WTC11 (cell line): ENCODE results near the gene ABCB4. TPM values are rescaled to one million over a fixed set of nuclear protein-coding genes. Genes with fewer than 3 reads are reported as not detected.
A peak's percentile ranks its signal among the peaks of the same experiment; 100 is the strongest.

Experiments
- ATAC-seq: fragments of 200-7000 bp; cut with Tn5 transposase; 2 replicates; pipeline ENCODE4 v1.10.0; 2021; ENCODE audit warnings: mild to moderate bottlenecking, moderate library complexity
- CTCF ChIA-PET: fragments of 300-600 bp; sonication (Branson Sonifier 250); formaldehyde crosslinking; loops from one replicate; lab custom pipeline; 2021; ENCODE audit warnings: antibody characterized with exemption; lab: Charles Lee
- POLR2A ChIA-PET: fragments of 350-600 bp; sonication (Branson Sonifier 250); formaldehyde crosslinking; loops from one replicate; lab custom pipeline; 2021; ENCODE audit warnings: antibody characterized with exemption; lab: Charles Lee
- DNase-seq: peaks from one replicate; pipeline ENCODE4 v3.0.0; 2021; ENCODE audit warnings: low spot score
- H3K27ac Mint-ChIP-seq: 2 replicates; pipeline ENCODE4 v1.8.0; 2021; ENCODE audit warnings: mixed read lengths
- H3K27me3 Mint-ChIP-seq: 2 replicates; pipeline ENCODE4 v1.8.0; 2021; ENCODE audit warnings: low read depth, mild to moderate bottlenecking, moderate library complexity, mixed read lengths
- H3K36me3 Mint-ChIP-seq: 2 replicates; pipeline ENCODE4 v1.8.0; 2021; ENCODE audit warnings: mixed read lengths
- H3K4me1 Mint-ChIP-seq: 2 replicates; pipeline ENCODE4 v1.8.0; 2022; ENCODE audit warnings: mixed read lengths
- H3K4me3 Mint-ChIP-seq: 2 replicates; pipeline ENCODE4 v1.8.0; 2021; ENCODE audit warnings: mild to moderate bottlenecking, moderate library complexity, mixed read lengths
- H3K9me3 Mint-ChIP-seq: 2 replicates; pipeline ENCODE4 v1.8.0; 2021; ENCODE audit warnings: mixed read lengths
- GABPB1 ChIP-seq: sonication (generic); formaldehyde crosslinking; IDR thresholded peaks from 2 replicates; pipeline ENCODE4 v1.8.1; 2023; ENCODE audit warnings: mild to moderate bottlenecking, missing genetic modification reagents
- NR2C2 ChIP-seq: sonication (generic); formaldehyde crosslinking; IDR thresholded peaks from 2 replicates; pipeline ENCODE4 v1.8.0; 2022; ENCODE audit warnings: mild to moderate bottlenecking, missing genetic modification reagents
- NR3C1 ChIP-seq: sonication (generic); formaldehyde crosslinking; conservative IDR thresholded peaks from 2 replicates; pipeline ENCODE4 v1.8.1; 2023; ENCODE audit warnings: low read depth, mild to moderate bottlenecking, missing genetic modification reagents
- OVOL2 ChIP-seq: fragments of 250-450 bp; sonication (Bioruptor Pico); IDR thresholded peaks from 2 replicates; pipeline ENCODE4 v1.9.0; 2021; ENCODE audit warnings: mild to moderate bottlenecking, borderline replicate concordance
- RORB ChIP-seq: fragments of 250-450 bp; sonication (Bioruptor Pico); IDR thresholded peaks from 2 replicates; pipeline ENCODE4 v1.9.0; 2021; ENCODE audit warnings: mild to moderate bottlenecking
- SMAD4 ChIP-seq: sonication (generic); formaldehyde crosslinking; IDR thresholded peaks from 2 replicates; pipeline ENCODE4 v1.8.0; 2022; ENCODE audit warnings: mild to moderate bottlenecking, missing genetic modification reagents
- ZNF121 ChIP-seq: sonication (generic); formaldehyde crosslinking; IDR thresholded peaks from 2 replicates; pipeline ENCODE4 v1.8.0; 2023; ENCODE audit warnings: missing genetic modification reagents
- ZNF671 ChIP-seq: fragments of 250-450 bp; sonication (Bioruptor Pico); IDR thresholded peaks from 2 replicates; pipeline ENCODE4 v1.8.0; 2021; ENCODE audit warnings: mild to moderate bottlenecking
- total RNA-seq: library from RNA; stranded (reverse); gene quantifications from 3 replicates; pipeline ENCODE4 v1.2.3, GENCODE V29; 2021
- TF ChIP-seq, protein P1 (sequence below): sonication (generic); formaldehyde crosslinking; IDR thresholded peaks from 2 replicates; pipeline ENCODE4 v1.8.0; 2023; ENCODE audit warnings: missing genetic modification reagents, mild to moderate bottlenecking, borderline replicate concordance
- TF ChIP-seq, protein P2 (sequence below): fragments of 200-600 bp; IDR thresholded peaks from 2 replicates; pipeline ENCODE4 v1.8.0; 2022; ENCODE audit warnings: antibody characterized with exemption
- TF ChIP-seq, protein P3 (sequence below): fragments of 250-450 bp; sonication (Bioruptor Pico); IDR thresholded peaks from 2 replicates; pipeline ENCODE4 v1.9.0; 2021; ENCODE audit warnings: mild to moderate bottlenecking
- TF ChIP-seq, protein P4 (sequence below): sonication (generic); formaldehyde crosslinking; conservative IDR thresholded peaks from 2 replicates; pipeline ENCODE4 v1.8.1; 2022; ENCODE audit warnings: mild to moderate bottlenecking, missing genetic modification reagents
- TF ChIP-seq, protein P5 (sequence below): sonication (generic); formaldehyde crosslinking; IDR thresholded peaks from 2 replicates; pipeline ENCODE4 v1.8.1; 2023; ENCODE audit warnings: mild to moderate bottlenecking, missing genetic modification reagents, moderate library complexity

The ABCB4 gene
- total RNA-seq, 1 experiment from 2014 or later, result 1.2 TPM

DNA sequence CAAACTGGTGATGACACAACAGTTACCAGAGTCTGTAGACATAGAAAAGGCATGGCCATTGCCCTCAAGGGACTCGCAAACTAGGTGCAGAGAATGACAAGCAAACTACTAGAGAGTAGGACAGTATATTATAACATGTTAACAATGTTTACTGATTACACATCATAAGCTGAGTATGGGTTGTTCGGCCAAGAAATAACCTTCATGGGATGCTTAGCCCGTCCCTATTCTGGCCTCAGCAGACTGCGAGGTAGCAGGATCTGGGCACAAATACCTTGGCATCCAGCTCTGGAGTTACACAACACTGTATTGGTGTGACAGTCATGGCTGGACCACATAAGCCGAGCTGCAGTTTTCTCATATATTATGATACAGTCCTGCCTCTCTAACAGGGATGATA, 51.4 kb downstream of the ABCB4 start (continued):
- TF ChIP-seq, protein P1, sequence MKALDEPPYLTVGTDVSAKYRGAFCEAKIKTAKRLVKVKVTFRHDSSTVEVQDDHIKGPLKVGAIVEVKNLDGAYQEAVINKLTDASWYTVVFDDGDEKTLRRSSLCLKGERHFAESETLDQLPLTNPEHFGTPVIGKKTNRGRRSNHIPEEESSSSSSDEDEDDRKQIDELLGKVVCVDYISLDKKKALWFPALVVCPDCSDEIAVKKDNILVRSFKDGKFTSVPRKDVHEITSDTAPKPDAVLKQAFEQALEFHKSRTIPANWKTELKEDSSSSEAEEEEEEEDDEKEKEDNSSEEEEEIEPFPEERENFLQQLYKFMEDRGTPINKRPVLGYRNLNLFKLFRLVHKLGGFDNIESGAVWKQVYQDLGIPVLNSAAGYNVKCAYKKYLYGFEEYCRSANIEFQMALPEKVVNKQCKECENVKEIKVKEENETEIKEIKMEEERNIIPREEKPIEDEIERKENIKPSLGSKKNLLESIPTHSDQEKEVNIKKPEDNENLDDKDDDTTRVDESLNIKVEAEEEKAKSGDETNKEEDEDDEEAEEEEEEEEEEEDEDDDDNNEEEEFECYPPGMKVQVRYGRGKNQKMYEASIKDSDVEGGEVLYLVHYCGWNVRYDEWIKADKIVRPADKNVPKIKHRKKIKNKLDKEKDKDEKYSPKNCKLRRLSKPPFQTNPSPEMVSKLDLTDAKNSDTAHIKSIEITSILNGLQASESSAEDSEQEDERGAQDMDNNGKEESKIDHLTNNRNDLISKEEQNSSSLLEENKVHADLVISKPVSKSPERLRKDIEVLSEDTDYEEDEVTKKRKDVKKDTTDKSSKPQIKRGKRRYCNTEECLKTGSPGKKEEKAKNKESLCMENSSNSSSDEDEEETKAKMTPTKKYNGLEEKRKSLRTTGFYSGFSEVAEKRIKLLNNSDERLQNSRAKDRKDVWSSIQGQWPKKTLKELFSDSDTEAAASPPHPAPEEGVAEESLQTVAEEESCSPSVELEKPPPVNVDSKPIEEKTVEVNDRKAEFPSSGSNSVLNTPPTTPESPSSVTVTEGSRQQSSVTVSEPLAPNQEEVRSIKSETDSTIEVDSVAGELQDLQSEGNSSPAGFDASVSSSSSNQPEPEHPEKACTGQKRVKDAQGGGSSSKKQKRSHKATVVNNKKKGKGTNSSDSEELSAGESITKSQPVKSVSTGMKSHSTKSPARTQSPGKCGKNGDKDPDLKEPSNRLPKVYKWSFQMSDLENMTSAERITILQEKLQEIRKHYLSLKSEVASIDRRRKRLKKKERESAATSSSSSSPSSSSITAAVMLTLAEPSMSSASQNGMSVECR, result no peak

DNA sequence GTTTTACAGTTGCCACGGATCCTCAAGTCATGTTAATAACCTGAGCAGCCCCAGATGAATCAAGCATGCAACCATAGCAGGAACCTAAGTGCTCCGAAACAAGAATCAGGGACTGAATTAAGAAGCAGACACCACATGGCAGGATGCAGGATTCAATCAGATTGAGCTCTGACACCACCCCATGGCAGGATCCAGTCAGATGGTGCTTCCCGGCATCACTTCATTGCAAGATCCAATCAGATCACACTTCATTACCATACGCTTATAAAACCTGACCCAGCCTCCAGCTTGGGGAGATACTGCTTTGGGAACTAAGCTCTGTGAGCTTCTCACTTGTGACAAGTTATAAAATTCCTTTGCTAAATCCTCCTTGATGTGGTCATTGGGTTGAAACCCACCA, 55.3 kb downstream of the ABCB4 start:
- CTCF ChIA-PET, result interaction anchor here (0.6 kb wide), 1 partner anchor 181 kb away, joined by 3 read pairs; no protein-coding TSS in a partner anchor

DNA sequence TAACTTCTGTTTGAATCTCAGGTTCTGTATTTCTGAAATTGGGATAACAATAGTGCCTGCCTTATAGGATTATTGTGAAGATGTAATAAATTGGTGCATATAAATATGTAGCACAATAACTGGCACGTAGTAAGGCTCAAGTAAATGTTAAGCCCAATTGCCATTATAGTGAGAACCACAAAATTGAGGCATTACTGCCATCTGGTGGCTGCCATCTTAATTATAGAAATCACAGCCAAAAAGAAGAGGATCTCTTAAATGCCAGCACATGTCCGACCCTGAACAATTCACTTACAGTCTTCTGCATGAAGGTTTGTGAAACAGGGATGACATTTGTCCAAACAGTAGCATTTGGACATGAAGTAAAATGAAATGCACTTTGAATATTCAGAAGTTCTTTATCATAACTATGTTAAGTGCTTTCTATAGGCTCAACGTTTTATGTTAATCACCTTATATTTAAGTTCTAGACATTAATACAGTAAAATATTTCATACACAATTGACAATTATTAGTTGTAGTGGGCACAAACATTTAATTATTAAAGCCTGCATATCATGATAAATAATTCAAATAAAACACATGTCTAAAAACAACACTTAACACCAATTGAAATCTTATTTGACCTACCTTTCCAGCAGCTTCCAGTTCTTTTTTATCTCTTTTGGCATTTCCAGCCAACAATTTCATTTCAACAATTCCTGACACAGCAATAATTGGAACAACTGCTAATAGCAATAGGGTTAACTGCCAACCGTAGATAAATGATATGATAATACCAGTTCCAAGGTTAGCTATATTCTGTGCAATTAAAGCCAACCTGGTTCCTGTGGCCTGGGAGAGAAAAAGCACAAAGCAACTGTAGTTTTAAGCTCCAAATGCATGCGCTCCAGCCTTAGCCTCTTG, 58.5 kb downstream of the ABCB4 start:
- Mint-ChIP-seq H3K27ac (no peak overlapping the region), H3K4me1 (peaks cover 7% of the 10 kb centered on the region), H3K9me3 (peaks cover 6% of the 10 kb centered on the region; the same call in 1 of the 2 replicates), H3K36me3 (no peaks in the 10 kb centered on the region), H3K27me3 (no peaks in the 10 kb centered on the region), H3K4me3 (no peak overlapping the region)
- ATAC-seq (peak; percentile 70), DNase-seq (peak; percentile 62)
- ChIA-PET POLR2A (no interaction called here), CTCF (interaction anchor here (0.7 to 1.7 kb wide), 11 partner anchors 17 to 232 kb away, joined by 3 to 11 read pairs (median 4); no protein-coding TSS in a partner anchor)
- TF ChIP-seq ZNF121 (CRISPR knock-in tag), result no peak
- TF ChIP-seq, protein P2, sequence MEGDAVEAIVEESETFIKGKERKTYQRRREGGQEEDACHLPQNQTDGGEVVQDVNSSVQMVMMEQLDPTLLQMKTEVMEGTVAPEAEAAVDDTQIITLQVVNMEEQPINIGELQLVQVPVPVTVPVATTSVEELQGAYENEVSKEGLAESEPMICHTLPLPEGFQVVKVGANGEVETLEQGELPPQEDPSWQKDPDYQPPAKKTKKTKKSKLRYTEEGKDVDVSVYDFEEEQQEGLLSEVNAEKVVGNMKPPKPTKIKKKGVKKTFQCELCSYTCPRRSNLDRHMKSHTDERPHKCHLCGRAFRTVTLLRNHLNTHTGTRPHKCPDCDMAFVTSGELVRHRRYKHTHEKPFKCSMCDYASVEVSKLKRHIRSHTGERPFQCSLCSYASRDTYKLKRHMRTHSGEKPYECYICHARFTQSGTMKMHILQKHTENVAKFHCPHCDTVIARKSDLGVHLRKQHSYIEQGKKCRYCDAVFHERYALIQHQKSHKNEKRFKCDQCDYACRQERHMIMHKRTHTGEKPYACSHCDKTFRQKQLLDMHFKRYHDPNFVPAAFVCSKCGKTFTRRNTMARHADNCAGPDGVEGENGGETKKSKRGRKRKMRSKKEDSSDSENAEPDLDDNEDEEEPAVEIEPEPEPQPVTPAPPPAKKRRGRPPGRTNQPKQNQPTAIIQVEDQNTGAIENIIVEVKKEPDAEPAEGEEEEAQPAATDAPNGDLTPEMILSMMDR, result peak; percentile 47

More for the DNA sequence above, 55.3 kb downstream of the ABCB4 start:
- TF ChIP-seq, protein P3, sequence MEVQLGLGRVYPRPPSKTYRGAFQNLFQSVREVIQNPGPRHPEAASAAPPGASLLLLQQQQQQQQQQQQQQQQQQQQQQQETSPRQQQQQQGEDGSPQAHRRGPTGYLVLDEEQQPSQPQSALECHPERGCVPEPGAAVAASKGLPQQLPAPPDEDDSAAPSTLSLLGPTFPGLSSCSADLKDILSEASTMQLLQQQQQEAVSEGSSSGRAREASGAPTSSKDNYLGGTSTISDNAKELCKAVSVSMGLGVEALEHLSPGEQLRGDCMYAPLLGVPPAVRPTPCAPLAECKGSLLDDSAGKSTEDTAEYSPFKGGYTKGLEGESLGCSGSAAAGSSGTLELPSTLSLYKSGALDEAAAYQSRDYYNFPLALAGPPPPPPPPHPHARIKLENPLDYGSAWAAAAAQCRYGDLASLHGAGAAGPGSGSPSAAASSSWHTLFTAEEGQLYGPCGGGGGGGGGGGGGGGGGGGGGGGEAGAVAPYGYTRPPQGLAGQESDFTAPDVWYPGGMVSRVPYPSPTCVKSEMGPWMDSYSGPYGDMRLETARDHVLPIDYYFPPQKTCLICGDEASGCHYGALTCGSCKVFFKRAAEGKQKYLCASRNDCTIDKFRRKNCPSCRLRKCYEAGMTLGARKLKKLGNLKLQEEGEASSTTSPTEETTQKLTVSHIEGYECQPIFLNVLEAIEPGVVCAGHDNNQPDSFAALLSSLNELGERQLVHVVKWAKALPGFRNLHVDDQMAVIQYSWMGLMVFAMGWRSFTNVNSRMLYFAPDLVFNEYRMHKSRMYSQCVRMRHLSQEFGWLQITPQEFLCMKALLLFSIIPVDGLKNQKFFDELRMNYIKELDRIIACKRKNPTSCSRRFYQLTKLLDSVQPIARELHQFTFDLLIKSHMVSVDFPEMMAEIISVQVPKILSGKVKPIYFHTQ (CRISPR knock-in tag), result no peak
- no peak for TF ChIP-seq RORB (CRISPR knock-in tag)
- no peak for TF ChIP-seq NR2C2 (CRISPR knock-in tag)
- TF ChIP-seq, protein P4, sequence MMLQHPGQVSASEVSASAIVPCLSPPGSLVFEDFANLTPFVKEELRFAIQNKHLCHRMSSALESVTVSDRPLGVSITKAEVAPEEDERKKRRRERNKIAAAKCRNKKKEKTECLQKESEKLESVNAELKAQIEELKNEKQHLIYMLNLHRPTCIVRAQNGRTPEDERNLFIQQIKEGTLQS (CRISPR knock-in tag), result no peak
- TF ChIP-seq, protein P5, sequence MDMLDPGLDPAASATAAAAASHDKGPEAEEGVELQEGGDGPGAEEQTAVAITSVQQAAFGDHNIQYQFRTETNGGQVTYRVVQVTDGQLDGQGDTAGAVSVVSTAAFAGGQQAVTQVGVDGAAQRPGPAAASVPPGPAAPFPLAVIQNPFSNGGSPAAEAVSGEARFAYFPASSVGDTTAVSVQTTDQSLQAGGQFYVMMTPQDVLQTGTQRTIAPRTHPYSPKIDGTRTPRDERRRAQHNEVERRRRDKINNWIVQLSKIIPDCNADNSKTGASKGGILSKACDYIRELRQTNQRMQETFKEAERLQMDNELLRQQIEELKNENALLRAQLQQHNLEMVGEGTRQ (CRISPR knock-in tag), result no peak
- no peak for TF ChIP-seq OVOL2 (CRISPR knock-in tag)
- no peak for TF ChIP-seq SMAD4
- no peak for TF ChIP-seq NR3C1 (CRISPR knock-in tag)
- TF ChIP-seq ZNF671 (CRISPR knock-in tag), result no peak
- TF ChIP-seq GABPB1 (CRISPR knock-in tag), result no peak
- DNase-seq, result no peak
- Mint-ChIP-seq H3K9me3 (peaks cover 6% of the 10 kb centered on the region; the same call in 1 of the 2 replicates), H3K27ac (no peak overlapping the region), H3K4me1 (peaks cover 7% of the 10 kb centered on the region), H3K4me3 (no peak overlapping the region), H3K27me3 (no peaks in the 10 kb centered on the region), H3K36me3 (no peaks in the 10 kb centered on the region)
- POLR2A ChIA-PET, result no interaction called here
- peak; percentile 36; the same call in 1 of the 2 replicates for ATAC-seq
